Testis (tissue), 2 donors: Measurements from ENCODE around the gene SNTB2.

Source experiments
- CTCF ChIP-seq, 3 experiments: fragments of 450-650 bp in 2 of 3; fragments of 200-600 bp in 1 of 3; sonication (generic) in 1 of 3; IDR thresholded peaks; one replicate each; pipeline ENCODE4 v1.5.1; 2016 to 2019; ENCODE audit warnings: antibody characterized with exemption in 3 of 3, mild to moderate bottlenecking in 2 of 3, moderate library complexity in 1 of 3
- POLR2A ChIP-seq: fragments of 450-650 bp; IDR thresholded peaks from one replicate; pipeline ENCODE4 v1.6.1; 2017; ENCODE audit warnings: antibody characterized with exemption, mild to moderate bottlenecking, moderate library complexity

GRCh38 chr16:69187446-69188235, 677 bp downstream of the SNTB2 start:
- TF ChIP-seq CTCF (IDR thresholded peaks at IDR 0.05) (no peak), POLR2A (no peak)
